Measurements from ENCODE around the gene PLCD4.

The PLCD4 gene

DNA sequence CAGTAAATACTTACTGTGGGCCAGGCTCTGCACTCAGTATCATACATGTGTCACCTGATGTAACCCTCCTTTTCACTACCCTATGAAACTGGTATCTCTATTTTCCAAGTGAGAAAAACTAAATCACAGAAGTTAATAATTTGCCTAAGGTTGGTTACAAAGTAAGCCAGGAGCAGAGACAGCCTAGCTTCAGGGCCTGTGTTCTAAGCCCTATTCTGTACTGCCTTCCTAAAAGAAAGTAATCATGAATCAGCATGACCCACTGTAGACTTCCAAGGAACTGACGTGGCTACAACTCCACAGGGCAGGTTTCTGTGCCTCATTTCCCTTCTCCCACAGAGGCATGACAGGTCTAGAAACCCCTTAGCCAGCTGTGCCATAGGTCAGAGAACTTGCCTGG lies 37.4 kb downstream of the PLCD4 start:
- H3K36me3 ChIP-seq (ENCODE audit: low read length) = peaks cover 19% of the 10 kb centered on the region; the same call in 1 of the 2 replicates
- H3K79me2 ChIP-seq (ENCODE audit: insufficient read depth, low read length) = peaks cover 9% of the 10 kb centered on the region; the same call in 1 of the 2 replicates
- TF ChIP-seq CTCF (IDR thresholded peaks at IDR 0.05; ENCODE audit: insufficient read depth, low read length, poor library complexity, severe bottlenecking) (no peak), EZH2phosphoT487 (conservative IDR thresholded peaks at IDR 0.05; ENCODE audit: low read length) (no peak)

GRCh38 chr2:218648088-218648786 lies 40.5 kb downstream of the PLCD4 start:
- peaks cover 9% of the 10 kb centered on the region; the same call in 1 of the 2 replicates for H3K79me2 ChIP-seq (ENCODE audit: insufficient read depth, low read length)
- peaks cover 6% of the 10 kb centered on the region; the same call in 1 of the 2 replicates for H3F3A ChIP-seq (ENCODE audit: insufficient read depth)
- no peak overlapping the region for H3K4me3 ChIP-seq (ENCODE audit: insufficient read depth, low read length, poor library complexity, severe bottlenecking)
- no peaks in the 10 kb centered on the region for H3K9me2 ChIP-seq (replicated peaks; ENCODE audit: insufficient read depth, low read length)
- H3K27ac ChIP-seq (ENCODE audit: low read depth, low read length) = no peak overlapping the region
- TF ChIP-seq EZH2phosphoT487 (conservative IDR thresholded peaks at IDR 0.05; ENCODE audit: low read length) (no peak), CTCF (IDR thresholded peaks at IDR 0.05; ENCODE audit: insufficient read depth, low read length, poor library complexity, severe bottlenecking) (peak; percentile 79)
- H3K36me3 ChIP-seq (ENCODE audit: low read length) = peaks cover 23% of the 10 kb centered on the region; the same call in 1 of the 2 replicates
- no peak overlapping the region for H3K9ac ChIP-seq (ENCODE audit: low read length)
- H3K27me3 ChIP-seq (ENCODE audit: low read length) = no peaks in the 10 kb centered on the region
- no peaks in the 10 kb centered on the region for H3K9me3 ChIP-seq (ENCODE audit: insufficient read depth, low read length)
- no peak overlapping the region for H2AFZ ChIP-seq (ENCODE audit: low read depth, low read length, severe bottlenecking)
- H4K20me1 ChIP-seq (ENCODE audit: low read depth, low read length) = peaks cover 4% of the 10 kb centered on the region; the same call in 1 of the 2 replicates
- H3K4me2 ChIP-seq (ENCODE audit: low read depth, low read length, poor library complexity, severe bottlenecking) = no peak overlapping the region

More for the DNA sequence above, 37.4 kb downstream of the PLCD4 start:
- no peak overlapping the region for H3K4me3 ChIP-seq (ENCODE audit: insufficient read depth, low read length, poor library complexity, severe bottlenecking)
- peaks cover 4% of the 10 kb centered on the region; the same call in 1 of the 2 replicates for H4K20me1 ChIP-seq (ENCODE audit: low read depth, low read length)
- no peaks in the 10 kb centered on the region for H3K9me2 ChIP-seq (replicated peaks; ENCODE audit: insufficient read depth, low read length)
- no peak overlapping the region for H2AFZ ChIP-seq (ENCODE audit: low read depth, low read length, severe bottlenecking)
- no peak overlapping the region for H3K4me2 ChIP-seq (ENCODE audit: low read depth, low read length, poor library complexity, severe bottlenecking)
- no peaks in the 10 kb centered on the region for H3K27me3 ChIP-seq (ENCODE audit: low read length)
- H3K9ac ChIP-seq (ENCODE audit: low read length) = no peak overlapping the region
- H3F3A ChIP-seq (ENCODE audit: insufficient read depth) = peaks cover 6% of the 10 kb centered on the region; the same call in 1 of the 2 replicates
- H3K27ac ChIP-seq (ENCODE audit: low read depth, low read length) = no peak overlapping the region
- H3K9me3 ChIP-seq (ENCODE audit: insufficient read depth, low read length) = no peaks in the 10 kb centered on the region

DNA sequence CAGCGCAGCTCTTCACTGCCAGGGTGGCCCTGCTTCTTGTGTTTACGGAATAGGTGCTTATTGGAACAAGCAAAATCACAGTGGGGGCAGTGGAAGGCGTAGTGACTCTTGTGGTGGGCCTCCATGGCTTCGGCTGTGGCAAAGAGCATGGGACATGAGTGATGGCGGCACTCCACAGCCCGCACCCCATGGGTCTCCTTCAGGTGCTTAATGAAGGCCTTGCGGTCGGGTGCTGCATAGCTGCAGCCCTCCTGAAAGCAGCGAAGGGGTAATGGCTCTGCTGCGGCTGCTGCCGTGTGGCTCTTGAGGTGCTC lies 41.0 kb downstream of the PLCD4 start:
- Histone ChIP-seq H3K36me3 (ENCODE audit: low read length) (peaks cover 23% of the 10 kb centered on the region; the same call in 1 of the 2 replicates), H3K27me3 (ENCODE audit: low read length) (no peaks in the 10 kb centered on the region), H3F3A (ENCODE audit: insufficient read depth) (peaks cover 6% of the 10 kb centered on the region; the same call in 1 of the 2 replicates), H3K4me2 (ENCODE audit: low read depth, low read length, poor library complexity, severe bottlenecking) (no peak overlapping the region), H3K4me3 (ENCODE audit: insufficient read depth, low read length, poor library complexity, severe bottlenecking) (no peak overlapping the region), H3K9ac (ENCODE audit: low read length) (no peak overlapping the region), H3K27ac (ENCODE audit: low read depth, low read length) (no peak overlapping the region), H2AFZ (ENCODE audit: low read depth, low read length, severe bottlenecking) (no peak overlapping the region), H3K9me3 (ENCODE audit: insufficient read depth, low read length) (no peaks in the 10 kb centered on the region), H4K20me1 (ENCODE audit: low read depth, low read length) (peaks cover 4% of the 10 kb centered on the region; the same call in 1 of the 2 replicates), H3K9me2 (replicated peaks; ENCODE audit: insufficient read depth, low read length) (no peaks in the 10 kb centered on the region), H3K79me2 (ENCODE audit: insufficient read depth, low read length) (peaks cover 9% of the 10 kb centered on the region; the same call in 1 of the 2 replicates)
- TF ChIP-seq CTCF (IDR thresholded peaks at IDR 0.05; ENCODE audit: insufficient read depth, low read length, poor library complexity, severe bottlenecking) (peak; percentile 10), EZH2phosphoT487 (conservative IDR thresholded peaks at IDR 0.05; ENCODE audit: low read length) (no peak)

Data from SU-DHL-6 (cell line).